Vagina (tissue), 2 donors: ENCODE data around the gene HTRA3. TPM values are rescaled to one million over a fixed set of nuclear protein-coding genes. Genes with fewer than 3 reads are reported as not detected.
A peak's percentile ranks its signal among the peaks of the same experiment; 100 is the strongest.

Experiments used
- DNase-seq, 2 donors: peaks; one replicate each; pipeline ENCODE4 v3.0.0-alpha.2; 2017; ENCODE audit errors: extremely low spot score in 2 of 2
- H3K27ac ChIP-seq: fragments of 200-600 bp; sonication (generic); one replicate; pipeline ENCODE4 v1.5.1; 2019
- H3K27me3 ChIP-seq: fragments of 200-600 bp; sonication (generic); one replicate; pipeline ENCODE4 v1.5.1; 2019
- H3K36me3 ChIP-seq, 2 donors: fragments of 200-600 bp; sonication (generic); one replicate each; pipeline ENCODE4 v1.5.1; 2017 to 2019
- H3K4me1 ChIP-seq: fragments of 200-600 bp; sonication (generic); one replicate; pipeline ENCODE4 v1.5.1; 2019
- H3K4me3 ChIP-seq, 2 donors: fragments of 200-600 bp; sonication (generic); 1 replicate in 1 of 2; 2 replicates in 1 of 2; pipeline ENCODE4 v1.5.1; 2016 to 2019
- H3K9me3 ChIP-seq: fragments of 200-600 bp; sonication (generic); one replicate; pipeline ENCODE4 v1.5.1; 2019
- CTCF ChIP-seq, 3 experiments: fragments of 450-650 bp in 2 of 3; fragments of 200-600 bp in 1 of 3; sonication (generic) in 1 of 3; IDR thresholded peaks; one replicate each; pipeline ENCODE4 v1.5.1; 2017 to 2019; ENCODE audit warnings: antibody characterized with exemption in 3 of 3, mild to moderate bottlenecking in 2 of 3, moderate library complexity in 2 of 3
- POLR2A ChIP-seq, 2 donors: fragments of 450-650 bp; IDR thresholded peaks; one replicate each; pipeline ENCODE4 v1.6.1; 2017; ENCODE audit warnings: antibody characterized with exemption in 2 of 2, mild to moderate bottlenecking in 2 of 2, moderate library complexity in 2 of 2
- POLR2AphosphoS5 ChIP-seq, 2 donors: sonication (generic); formaldehyde crosslinking; IDR thresholded peaks; one replicate each; pipeline ENCODE4 v1.9.0; 2017; ENCODE audit warnings: antibody characterized with exemption in 2 of 2, mild to moderate bottlenecking in 2 of 2, low read depth in 1 of 2; ENCODE audit not compliant: insufficient read depth in 1 of 2
- intact Hi-C: fragments of 100-400 bp; cut with DNase I; formaldehyde crosslinking; loops from one replicate; pipeline ENCODE4 v1.15.1; 2023
- total RNA-seq: library from RNA; depleted of rRNA; stranded (reverse); fragments of >200 nt; gene quantifications from one replicate; pipeline ENCODE4 v1.2.3, GENCODE V29; 2016

HTRA3 gene
- total RNA-seq, 1 donor from 2014 or later = 33.1 TPM

GRCh38 chr4:8315435-8316250 lies 46.1 kb downstream of the HTRA3 start:
- H3K36me3 ChIP-seq = no peaks in the 10 kb centered on the region
- no peaks in the 10 kb centered on the region for H3K27me3 ChIP-seq
- no peak overlapping the region for H3K4me3 ChIP-seq
- H3K9me3 ChIP-seq = no peaks in the 10 kb centered on the region
- H3K4me1 ChIP-seq = peaks cover 29% of the 10 kb centered on the region
- TF ChIP-seq CTCF (IDR thresholded peaks at IDR 0.05) (no peak), POLR2A (IDR thresholded peaks at IDR 0.05) (no peak), POLR2AphosphoS5 (IDR thresholded peaks at IDR 0.05; ENCODE audit: insufficient read depth in 1 of 2, low read depth in 1 of 2) (peak; percentile 23 to 53)
- no peak overlapping the region for H3K27ac ChIP-seq
- DNase-seq = peak; percentile 86 to 93
- intact Hi-C loops = no loop called here

- peak in 1 of 2 donors; percentile 72 for DNase-seq
- no peaks in the 10 kb centered on the region for H3K9me3 ChIP-seq
- H3K4me3 ChIP-seq = no peak overlapping the region
- no peaks in the 10 kb centered on the region for H3K27me3 ChIP-seq
- H3K4me1 ChIP-seq = peaks cover 29% of the 10 kb centered on the region
- intact Hi-C loops = no loop called here
- H3K27ac ChIP-seq = no peak overlapping the region
- TF ChIP-seq POLR2AphosphoS5 (IDR thresholded peaks at IDR 0.05; ENCODE audit: insufficient read depth in 1 of 2, low read depth in 1 of 2) (no peak), CTCF (IDR thresholded peaks at IDR 0.05) (no peak), POLR2A (IDR thresholded peaks at IDR 0.05) (no peak)
- no peaks in the 10 kb centered on the region for H3K36me3 ChIP-seq
These were observed 46.8 kb downstream of the HTRA3 start for GRCh38 chr4:8316251-8316771.

GRCh38 chr4:8316911-8317351 lies 47.4 kb downstream of the HTRA3 start:
- Histone ChIP-seq H3K4me3 (no peak overlapping the region), H3K27ac (no peak overlapping the region), H3K4me1 (peaks cover 29% of the 10 kb centered on the region), H3K36me3 (no peaks in the 10 kb centered on the region), H3K27me3 (no peaks in the 10 kb centered on the region), H3K9me3 (no peaks in the 10 kb centered on the region)
- intact Hi-C loops = no loop called here
- TF ChIP-seq POLR2AphosphoS5 (IDR thresholded peaks at IDR 0.05; ENCODE audit: insufficient read depth in 1 of 2, low read depth in 1 of 2) = no peak
- TF ChIP-seq CTCF (IDR thresholded peaks at IDR 0.05) = no peak
- no peak for TF ChIP-seq POLR2A (IDR thresholded peaks at IDR 0.05)
- peak; percentile 74 to 76 for DNase-seq

- Histone ChIP-seq H3K36me3 (no peaks in the 10 kb centered on the region), H3K27me3 (no peaks in the 10 kb centered on the region), H3K4me3 (no peak overlapping the region), H3K4me1 (peaks cover 29% of the 10 kb centered on the region), H3K27ac (no peak overlapping the region), H3K9me3 (no peaks in the 10 kb centered on the region)
- intact Hi-C loops = no loop called here
- DNase-seq = peak in 1 of 2 donors; percentile 28
- TF ChIP-seq CTCF (IDR thresholded peaks at IDR 0.05) = no peak
- TF ChIP-seq POLR2A (IDR thresholded peaks at IDR 0.05) = no peak
- TF ChIP-seq POLR2AphosphoS5 (IDR thresholded peaks at IDR 0.05; ENCODE audit: insufficient read depth in 1 of 2, low read depth in 1 of 2) = no peak
These were observed 47.9 kb downstream of the HTRA3 start for GRCh38 chr4:8317474-8317873.

- Histone ChIP-seq H3K4me3 (no peak overlapping the region), H3K9me3 (no peaks in the 10 kb centered on the region), H3K36me3 (no peaks in the 10 kb centered on the region), H3K27me3 (no peaks in the 10 kb centered on the region), H3K4me1 (peaks cover 29% of the 10 kb centered on the region), H3K27ac (no peak overlapping the region)
- intact Hi-C loops = no loop called here
- DNase-seq = peak in 1 of 2 donors; percentile 37
- TF ChIP-seq POLR2AphosphoS5 (IDR thresholded peaks at IDR 0.05; ENCODE audit: insufficient read depth in 1 of 2, low read depth in 1 of 2) (no peak), CTCF (IDR thresholded peaks at IDR 0.05) (no peak), POLR2A (IDR thresholded peaks at IDR 0.05) (no peak)
These were observed 49.0 kb downstream of the HTRA3 start for GRCh38 chr4:8318509-8318908.
